ENCODE results near the gene WFIKKN1. TPM values are rescaled to one million over a fixed set of nuclear protein-coding genes. Genes with fewer than 3 reads are reported as not detected.

The WFIKKN1 gene
- total and polyA plus RNA-seq, 2 of the 13 experiments (the other 11 are each of a cell fraction or from before 2014, with no cell fraction given): 1.7 to 4.9 TPM

DNA sequence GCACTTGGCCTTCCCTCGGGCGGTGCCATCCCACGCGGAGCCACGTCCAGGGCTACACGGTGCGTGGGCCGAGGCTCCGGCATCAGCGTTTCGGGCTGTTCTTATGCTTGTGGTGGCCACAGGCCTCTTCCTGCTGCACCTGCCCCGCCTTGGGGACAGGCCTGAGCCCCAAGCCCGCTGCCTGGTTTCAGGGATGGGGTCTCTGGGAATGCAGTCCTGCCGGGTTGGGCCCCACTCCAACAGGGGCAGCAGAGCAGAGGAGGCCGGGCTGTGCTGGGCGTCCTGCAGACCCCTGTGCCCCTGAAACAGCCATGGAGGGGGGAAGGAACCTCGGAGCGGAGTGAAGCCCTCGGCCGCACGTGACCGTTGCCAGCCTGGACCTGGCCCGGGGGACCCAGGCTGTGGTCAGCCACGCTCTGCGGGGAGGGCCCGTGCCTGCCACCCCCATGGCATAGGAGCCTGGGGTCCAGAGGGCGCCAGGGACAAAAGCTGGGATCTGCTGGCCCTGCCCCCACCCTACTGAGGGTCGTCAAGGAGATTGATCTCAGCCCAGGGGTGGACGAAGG is 453 bp upstream of the WFIKKN1 start (continued):
- TF ChIP-seq ZNF280B (CRISPR knock-in tag; IDR thresholded peaks at IDR 0.05; ENCODE audit: borderline replicate concordance) (no peak; the same call in 1 of the 2 replicates), ZSCAN30 (CRISPR knock-in tag; IDR thresholded peaks at IDR 0.05) (no peak), CAMTA2 (CRISPR knock-in tag; IDR thresholded peaks at IDR 0.05; ENCODE audit: borderline replicate concordance) (0 out of 2 replicates have a peak, but pooled peaks have one; percentile 68), MED13 (CRISPR knock-in tag; IDR thresholded peaks at IDR 0.05) (0 out of 2 replicates have a peak, but pooled peaks have one; percentile 38), KLF16 (CRISPR knock-in tag; IDR thresholded peaks at IDR 0.05) (no peak), ZBTB4 (CRISPR knock-in tag; IDR thresholded peaks at IDR 0.05; ENCODE audit: borderline replicate concordance) (no peak), ZNF362 (CRISPR knock-in tag; IDR thresholded peaks at IDR 0.05; ENCODE audit: borderline replicate concordance) (peak; percentile 36; the same call in 1 of the 2 replicates), U2AF1 (optimal IDR thresholded peaks at IDR 0.05; ENCODE audit: low read depth, low read length) (no peak), BORCS8-MEF2B (CRISPR knock-in tag; IDR thresholded peaks at IDR 0.05) (peak; percentile 25; the same call in 1 of the 2 replicates), TSC22D2 (CRISPR knock-in tag; IDR thresholded peaks at IDR 0.05; ENCODE audit: borderline replicate concordance) (no peak), SRF (IDR thresholded peaks at IDR 0.05; ENCODE audit: low read depth, low read length) (no peak), PPARG (CRISPR knock-in tag; conservative IDR thresholded peaks at IDR 0.05) (0 out of 2 replicates have a peak, but pooled peaks have one; percentile 2), ZNF260 (CRISPR knock-in tag; IDR thresholded peaks at IDR 0.05; ENCODE audit: borderline replicate concordance, low read depth) (no peak), NFE2L1 (CRISPR knock-in tag; IDR thresholded peaks at IDR 0.05; ENCODE audit: borderline replicate concordance) (no peak), MBNL3 (CRISPR knock-in tag; conservative IDR thresholded peaks at IDR 0.05) (no peak), TOE1 (CRISPR knock-in tag; IDR thresholded peaks at IDR 0.05) (no peak), SNAPC2 (CRISPR knock-in tag; IDR thresholded peaks at IDR 0.05) (0 out of 2 replicates have a peak, but pooled peaks have one; percentile 19), RBM39 (IDR thresholded peaks at IDR 0.05; ENCODE audit: low read depth, low read length, poor library complexity, severe bottlenecking) (no peak), ZBTB21 (CRISPR knock-in tag; IDR thresholded peaks at IDR 0.05) (no peak)
- TF ChIP-seq, protein P1, sequence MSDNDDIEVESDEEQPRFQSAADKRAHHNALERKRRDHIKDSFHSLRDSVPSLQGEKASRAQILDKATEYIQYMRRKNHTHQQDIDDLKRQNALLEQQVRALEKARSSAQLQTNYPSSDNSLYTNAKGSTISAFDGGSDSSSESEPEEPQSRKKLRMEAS (IDR thresholded peaks at IDR 0.05): peak; percentile 79
- TF ChIP-seq, protein P2, sequence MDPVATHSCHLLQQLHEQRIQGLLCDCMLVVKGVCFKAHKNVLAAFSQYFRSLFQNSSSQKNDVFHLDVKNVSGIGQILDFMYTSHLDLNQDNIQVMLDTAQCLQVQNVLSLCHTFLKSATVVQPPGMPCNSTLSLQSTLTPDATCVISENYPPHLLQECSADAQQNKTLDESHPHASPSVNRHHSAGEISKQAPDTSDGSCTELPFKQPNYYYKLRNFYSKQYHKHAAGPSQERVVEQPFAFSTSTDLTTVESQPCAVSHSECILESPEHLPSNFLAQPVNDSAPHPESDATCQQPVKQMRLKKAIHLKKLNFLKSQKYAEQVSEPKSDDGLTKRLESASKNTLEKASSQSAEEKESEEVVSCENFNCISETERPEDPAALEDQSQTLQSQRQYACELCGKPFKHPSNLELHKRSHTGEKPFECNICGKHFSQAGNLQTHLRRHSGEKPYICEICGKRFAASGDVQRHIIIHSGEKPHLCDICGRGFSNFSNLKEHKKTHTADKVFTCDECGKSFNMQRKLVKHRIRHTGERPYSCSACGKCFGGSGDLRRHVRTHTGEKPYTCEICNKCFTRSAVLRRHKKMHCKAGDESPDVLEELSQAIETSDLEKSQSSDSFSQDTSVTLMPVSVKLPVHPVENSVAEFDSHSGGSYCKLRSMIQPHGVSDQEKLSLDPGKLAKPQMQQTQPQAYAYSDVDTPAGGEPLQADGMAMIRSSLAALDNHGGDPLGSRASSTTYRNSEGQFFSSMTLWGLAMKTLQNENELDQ (CRISPR knock-in tag; IDR thresholded peaks at IDR 0.05; ENCODE audit: borderline replicate concordance): no peak
